H1 (cell line): ENCODE results near the gene SMIM13. TPM values are rescaled to one million over a fixed set of nuclear protein-coding genes. Genes with fewer than 3 reads are reported as not detected.

Experiments
- CTCF ChIA-PET: fragments of 300-600 bp; sonication (Branson Sonifier 250); formaldehyde crosslinking; loops from one replicate; lab custom pipeline; 2021; ENCODE audit not compliant: partially characterized antibody; lab: Charles Lee
- POLR2A ChIA-PET: fragments of 300-600 bp; sonication (Branson Sonifier 250); formaldehyde crosslinking; loops from one replicate; lab custom pipeline; 2021; ENCODE audit warnings: inconsistent platforms; ENCODE audit not compliant: partially characterized antibody; lab: Charles Lee
- DNase-seq, 2 experiments: peaks; one replicate each; pipeline versions ENCODE4 v3.0.0 to v3.0.0-alpha.2; 2010 to 2022; ENCODE audit warnings: low spot score in 2 of 2, low read depth in 1 of 2, mixed read lengths in 1 of 2
- FAIRE-seq: peaks from 2 replicates; lab custom pipeline; 2011; peaks lifted over from hg19 to GRCh38; lab: Jason Lieb, UNC
- H2AFZ ChIP-seq: 2 replicates; pipeline ENCODE4 v1.8.1; 2012; ENCODE audit warnings: low read length, inconsistent platforms
- H2AK5ac ChIP-seq: 2 replicates; pipeline ENCODE4 v1.6.1; 2013; ENCODE audit warnings: low read depth, low read length
- H2BK120ac ChIP-seq: replicated peaks from 2 replicates; pipeline ENCODE3; 2013; ENCODE audit warnings: low read depth, low read length, inconsistent platforms
- H2BK12ac ChIP-seq: 2 replicates; pipeline ENCODE4 v1.6.1; 2013; ENCODE audit warnings: low read depth, low read length
- H2BK15ac ChIP-seq: 2 replicates; pipeline ENCODE4 v1.6.1; 2013; ENCODE audit warnings: low read length
- H2BK20ac ChIP-seq: 2 replicates; pipeline ENCODE4 v1.6.1; 2013; ENCODE audit warnings: low read length
- H2BK5ac ChIP-seq: 2 replicates; pipeline ENCODE4 v1.6.1; 2013; ENCODE audit warnings: low read depth, low read length
- H3K14ac ChIP-seq: 2 replicates; pipeline ENCODE4 v1.6.1; 2013; ENCODE audit warnings: inconsistent platforms; ENCODE audit not compliant: insufficient read length
- H3K18ac ChIP-seq: 2 replicates; pipeline ENCODE4 v1.6.1; 2013; ENCODE audit warnings: low read length; ENCODE audit errors: extremely low read depth
- H3K23ac ChIP-seq: 2 replicates; pipeline ENCODE4 v1.6.1; 2013; ENCODE audit warnings: inconsistent platforms; ENCODE audit not compliant: insufficient read length
- H3K23me2 ChIP-seq: 2 replicates; pipeline ENCODE4 v1.6.1; 2013; ENCODE audit warnings: low read depth, low read length
- H3K27ac ChIP-seq: 2 replicates; pipeline ENCODE4 v1.6.1; 2011; ENCODE audit warnings: low read depth, low read length, inconsistent platforms
- H3K27me3 ChIP-seq, 4 experiments: replicated peaks in 1 of 4; 1 replicate in 1 of 4; 2 replicates in 3 of 4; pipeline versions ENCODE4 v1.6.1 to v1.8.1; 2011 to 2013; ENCODE audit warnings: low read length in 3 of 4, mild to moderate bottlenecking in 3 of 4, inconsistent platforms in 2 of 4, mixed read lengths in 2 of 4, moderate library complexity in 1 of 4; ENCODE audit not compliant: control insufficient read depth in 3 of 4, insufficient read depth in 3 of 4; ENCODE audit errors: extremely low read depth in 1 of 4
- H3K36me3 ChIP-seq, 4 experiments: 2 replicates each; pipeline versions ENCODE4 v1.6.1 to v1.8.1; 2011 to 2013; ENCODE audit warnings: mild to moderate bottlenecking in 4 of 4, low read length in 3 of 4, moderate library complexity in 2 of 4, control low read depth in 1 of 4, inconsistent platforms in 1 of 4; ENCODE audit not compliant: insufficient read depth in 4 of 4, control insufficient read depth in 2 of 4
- H3K4ac ChIP-seq: replicated peaks from 2 replicates; pipeline ENCODE3; 2013; ENCODE audit warnings: low read length, low read depth, mixed read lengths, inconsistent platforms; ENCODE audit not compliant: insufficient read length
- H3K4me1 ChIP-seq, 4 experiments: replicated peaks in 1 of 4; 1 replicate in 1 of 4; 2 replicates in 3 of 4; pipeline versions ENCODE4 v1.6.1 to v1.8.1; 2011 to 2013; ENCODE audit warnings: low read length in 3 of 4, inconsistent platforms in 2 of 4, mixed read lengths in 1 of 4; ENCODE audit not compliant: insufficient read depth in 4 of 4, control insufficient read depth in 3 of 4
- H3K4me2 ChIP-seq, 2 experiments: 2 replicates each; pipeline versions ENCODE4 v1.6.1 to v1.8.1; 2011 to 2013; ENCODE audit warnings: low read depth in 2 of 2, low read length in 2 of 2, control low read depth in 1 of 2, inconsistent platforms in 1 of 2, mild to moderate bottlenecking in 1 of 2; ENCODE audit not compliant: insufficient read depth in 1 of 2
- H3K4me3 ChIP-seq, 4 experiments: fragments of 200-600, 300-600 bp in 1 of 4; sonication (generic), shearing (Covaris generic), sonication (Bioruptor Twin) in 1 of 4; 2 replicates each; pipeline versions ENCODE4 v1.5.1 to v1.8.1; 2011 to 2016; ENCODE audit warnings: low read length in 4 of 4, low read depth in 3 of 4, control low read depth in 2 of 4, inconsistent platforms in 2 of 4, mild to moderate bottlenecking in 2 of 4, mixed read lengths in 1 of 4, moderate library complexity in 1 of 4; ENCODE audit not compliant: insufficient read depth in 2 of 4; ENCODE audit errors: extremely low read depth in 1 of 4
- H3K56ac ChIP-seq: replicated peaks from 2 replicates; pipeline ENCODE3; 2013; ENCODE audit warnings: low read depth, mild to moderate bottlenecking, mixed read lengths, low read length, inconsistent platforms; ENCODE audit not compliant: insufficient read length
- H3K79me1 ChIP-seq: 2 replicates; pipeline ENCODE4 v1.6.1; 2013; ENCODE audit warnings: low read depth, low read length, control low read depth
- H3K79me2 ChIP-seq, 2 experiments: 2 replicates each; pipeline versions ENCODE4 v1.6.1 to v1.8.1; 2012 to 2013; ENCODE audit warnings: low read length in 2 of 2, mild to moderate bottlenecking in 2 of 2, inconsistent platforms in 1 of 2; ENCODE audit not compliant: insufficient read depth in 2 of 2, control insufficient read depth in 1 of 2
- H3K9ac ChIP-seq, 4 experiments: replicated peaks in 1 of 4; 1 replicate in 1 of 4; 2 replicates in 3 of 4; pipeline versions ENCODE4 v1.6.1 to v1.8.1; 2011 to 2013; ENCODE audit warnings: low read depth in 3 of 4, low read length in 3 of 4, control low read depth in 2 of 4, mild to moderate bottlenecking in 2 of 4, moderate library complexity in 2 of 4, inconsistent platforms in 1 of 4; ENCODE audit errors: extremely low read depth in 1 of 4
- H3K9me3 ChIP-seq, 2 experiments: 2 replicates each; pipeline versions ENCODE4 v1.6.1 to v1.8.1; 2012 to 2013; ENCODE audit warnings: mild to moderate bottlenecking in 2 of 2, moderate library complexity in 2 of 2, control low read depth in 1 of 2, inconsistent platforms in 1 of 2, low read depth in 1 of 2, low read length in 1 of 2, mixed read lengths in 1 of 2; ENCODE audit not compliant: insufficient read depth in 2 of 2
- H4K20me1 ChIP-seq, 2 experiments: replicated peaks in 1 of 2; 2 replicates each; pipeline versions ENCODE3 to v1.8.1; 2011 to 2013; ENCODE audit warnings: inconsistent platforms in 2 of 2, low read length in 2 of 2, mild to moderate bottlenecking in 1 of 2; ENCODE audit not compliant: insufficient read depth in 2 of 2, control insufficient read depth in 1 of 2
- H4K5ac ChIP-seq: 2 replicates; pipeline ENCODE4 v1.6.1; 2013; ENCODE audit warnings: low read length, low read depth, mixed read lengths, inconsistent platforms; ENCODE audit not compliant: insufficient read length
- H4K8ac ChIP-seq: 2 replicates; pipeline ENCODE4 v1.8.0; 2013; ENCODE audit warnings: mild to moderate bottlenecking, moderate library complexity, low read length, inconsistent platforms; ENCODE audit not compliant: insufficient read depth; ENCODE audit errors: extremely low read depth
- H4K91ac ChIP-seq: replicated peaks from 2 replicates; pipeline ENCODE3; 2013; ENCODE audit warnings: low read length, mixed read lengths, inconsistent platforms; ENCODE audit not compliant: insufficient read length
- BRCA1 ChIP-seq: IDR thresholded peaks from 2 replicates; pipeline ENCODE4 v1.6.1; 2012; ENCODE audit warnings: low read depth, low read length, improper control_type of control experiment
- FOSL1 ChIP-seq: IDR thresholded peaks from 2 replicates; pipeline ENCODE4 v1.6.1; 2011; ENCODE audit warnings: mild to moderate bottlenecking, low read depth, low read length, moderate library complexity; ENCODE audit not compliant: insufficient read depth
- HDAC2 ChIP-seq, 2 experiments: fragments of 300-600 bp in 1 of 2; sonication (generic) in 1 of 2; IDR thresholded peaks; 2 replicates each; pipeline ENCODE4 v1.6.1; 2011 to 2012; ENCODE audit warnings: low read depth in 2 of 2, low read length in 2 of 2, mild to moderate bottlenecking in 2 of 2, moderate library complexity in 2 of 2, borderline replicate concordance in 1 of 2, inconsistent platforms in 1 of 2
- MAFK ChIP-seq: IDR thresholded peaks from 2 replicates; pipeline ENCODE4 v1.6.1; 2012; ENCODE audit warnings: low read depth, mild to moderate bottlenecking, improper control_type of control experiment, low read length
- POLR2AphosphoS5 ChIP-seq: IDR thresholded peaks from 2 replicates; pipeline ENCODE4 v1.6.1; 2011; ENCODE audit warnings: low read depth, low read length
- RNF2 ChIP-seq: fragments of 200-900, 300-1000 bp; sonication (generic); IDR thresholded peaks from 2 replicates; pipeline ENCODE4 v1.7.1; 2016; ENCODE audit warnings: borderline replicate concordance, low read depth, mild to moderate bottlenecking, antibody characterized with exemption, low read length; ENCODE audit not compliant: poor library complexity, severe bottlenecking; ENCODE audit errors: missing control alignments
- TAF7 ChIP-seq: optimal IDR thresholded peaks from 2 replicates; pipeline ENCODE3; 2011; ENCODE audit warnings: low read depth, mild to moderate bottlenecking, inconsistent platforms, low read length, moderate library complexity, borderline replicate concordance
- TBP ChIP-seq: IDR thresholded peaks from 2 replicates; pipeline ENCODE4 v1.6.1; 2011; ENCODE audit warnings: low read depth, low read length, improper control_type of control experiment
- TCF12 ChIP-seq: IDR thresholded peaks from 2 replicates; pipeline ENCODE4 v1.6.1; 2011; ENCODE audit warnings: low read depth, mild to moderate bottlenecking, low read length
- YY1 ChIP-seq: IDR thresholded peaks from 2 replicates; pipeline ENCODE4 v1.6.1; 2011; ENCODE audit warnings: low read depth, mild to moderate bottlenecking, low read length
- WGBS, 2 experiments: shearing (Covaris generic) in 1 of 2; methylation state at CpG; one replicate each; pipeline versions ENCODE4 v1.1.6 to v1.1.7; 2013 to 2015; ENCODE audit warnings: low lambda C conversion rate in 2 of 2, mixed read lengths in 2 of 2, inconsistent platforms in 1 of 2, low coverage in 1 of 2, missing lambda C conversion rate in 1 of 2; ENCODE audit not compliant: insufficient replicate concordance in 2 of 2, insufficient coverage in 1 of 2, insufficient read length in 1 of 2; ENCODE audit errors: extremely low coverage in 1 of 2, missing lambda C conversion rate in 1 of 2; 5-methylcytosine and 5-hydroxymethylcytosine counted together
- polyA plus RNA-seq, 7 experiments: library from polyadenylated mRNA; depleted of rRNA in 3 of 7; stranded (reverse) in 5 of 7; unstranded in 2 of 7; fragments of >200 nt in 5 of 7; fragments of 200-250 nt in 2 of 7; gene quantifications; 1 replicate in 5 of 7; 2 replicates in 1 of 7; 4 replicates in 1 of 7; pipeline versions ENCODE4 v1.2.1 to v1.2.3, GENCODE V29; 2011 to 2013; ENCODE audit warnings: missing spikeins in 2 of 7, mixed read lengths in 2 of 7
- total RNA-seq: library from RNA; stranded (reverse); fragmentation: NEBNext Ultra II Directional; extraction: Animal tissue kit (Norgen Biotek cat#: 25700); gene quantifications from 2 replicates; pipeline ENCODE4 v1.2.1, GENCODE V29; 2021
- TF ChIP-seq, protein P1 (sequence below), 3 experiments: IDR thresholded peaks; 1 replicate in 2 of 3; 2 replicates in 1 of 3; pipeline versions ENCODE4 v1.5.1 to v1.6.1; 2011; ENCODE audit warnings: low read length in 3 of 3, mild to moderate bottlenecking in 3 of 3, inconsistent platforms in 2 of 3, low read depth in 1 of 3, moderate library complexity in 1 of 3; ENCODE audit not compliant: insufficient read depth in 1 of 3; ENCODE audit errors: control extremely low read depth in 1 of 3

The SMIM13 gene
- total and polyA plus RNA-seq, 2 of the 8 experiments (the other 6 are each of a cell fraction or from before 2014, with no cell fraction given) = 1.7 to 10.6 TPM

DNA sequence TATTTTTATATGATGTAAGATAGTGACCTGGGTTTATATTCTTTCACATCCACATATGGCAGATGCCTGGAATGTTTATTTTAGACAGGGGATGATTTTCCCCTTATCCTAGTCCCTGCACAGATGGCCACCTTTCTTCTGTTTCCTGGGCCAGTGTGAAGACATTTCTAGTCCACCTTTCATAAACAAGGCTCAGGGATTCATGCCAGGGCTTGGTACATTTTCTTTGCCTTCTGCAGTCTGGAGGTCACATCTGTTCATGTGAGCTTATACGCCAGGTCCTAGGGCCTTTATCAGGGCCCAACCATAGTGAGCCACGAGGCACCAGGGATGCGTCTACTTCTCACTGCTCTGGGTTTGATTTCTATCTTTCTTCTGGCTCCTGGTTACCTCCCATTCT, 55.9 kb downstream of the SMIM13 start:
- H3K18ac ChIP-seq = no peak overlapping the region
- no peak overlapping the region for H3K4ac ChIP-seq
- H4K5ac ChIP-seq = no peak overlapping the region
- no peaks in the 10 kb centered on the region for H3K79me1 ChIP-seq
- DNase-seq (no peak), FAIRE-seq (no peak)
- H2BK20ac ChIP-seq = no peak overlapping the region
- H4K91ac ChIP-seq = no peak overlapping the region
- no peaks in the 10 kb centered on the region for H3K36me3 ChIP-seq
- CTCF ChIA-PET = interaction anchor here (0.9 to 1.5 kb wide), 5 partner anchors 22 to 426 kb away, joined by 3 to 5 read pairs (median 4); no protein-coding TSS in a partner anchor
- H2BK5ac ChIP-seq = no peak overlapping the region
- H2BK12ac ChIP-seq = no peak overlapping the region
- peaks cover 0 to 7% (median 5%) of the 10 kb centered on the region in 4 experiments; a peak in 3 of 7 replicates for H3K4me1 ChIP-seq
- no peak overlapping the region for H2BK15ac ChIP-seq
- H3K9me3 ChIP-seq = no peaks in the 10 kb centered on the region
- no peak overlapping the region for H2AK5ac ChIP-seq
- no peaks in the 10 kb centered on the region for H3K23me2 ChIP-seq
- POLR2A ChIA-PET = no interaction called here
- H3K14ac ChIP-seq = no peak overlapping the region
- no peak overlapping the region for H3K27ac ChIP-seq
- no peak for TF ChIP-seq RNF2
- TF ChIP-seq, protein P1, sequence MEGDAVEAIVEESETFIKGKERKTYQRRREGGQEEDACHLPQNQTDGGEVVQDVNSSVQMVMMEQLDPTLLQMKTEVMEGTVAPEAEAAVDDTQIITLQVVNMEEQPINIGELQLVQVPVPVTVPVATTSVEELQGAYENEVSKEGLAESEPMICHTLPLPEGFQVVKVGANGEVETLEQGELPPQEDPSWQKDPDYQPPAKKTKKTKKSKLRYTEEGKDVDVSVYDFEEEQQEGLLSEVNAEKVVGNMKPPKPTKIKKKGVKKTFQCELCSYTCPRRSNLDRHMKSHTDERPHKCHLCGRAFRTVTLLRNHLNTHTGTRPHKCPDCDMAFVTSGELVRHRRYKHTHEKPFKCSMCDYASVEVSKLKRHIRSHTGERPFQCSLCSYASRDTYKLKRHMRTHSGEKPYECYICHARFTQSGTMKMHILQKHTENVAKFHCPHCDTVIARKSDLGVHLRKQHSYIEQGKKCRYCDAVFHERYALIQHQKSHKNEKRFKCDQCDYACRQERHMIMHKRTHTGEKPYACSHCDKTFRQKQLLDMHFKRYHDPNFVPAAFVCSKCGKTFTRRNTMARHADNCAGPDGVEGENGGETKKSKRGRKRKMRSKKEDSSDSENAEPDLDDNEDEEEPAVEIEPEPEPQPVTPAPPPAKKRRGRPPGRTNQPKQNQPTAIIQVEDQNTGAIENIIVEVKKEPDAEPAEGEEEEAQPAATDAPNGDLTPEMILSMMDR (IDR thresholded peaks at IDR 0.05; ENCODE audit: control extremely low read depth in 1 of 3, insufficient read depth in 1 of 3, low read depth in 1 of 3, low read length in 3 of 3) = no peak
- TF ChIP-seq FOSL1 = no peak
- no peak for TF ChIP-seq TAF7
- no peak for TF ChIP-seq POLR2AphosphoS5
- TF ChIP-seq TBP = no peak
- no peak for TF ChIP-seq MAFK
- TF ChIP-seq HDAC2 (IDR thresholded peaks at IDR 0.05; ENCODE audit: borderline replicate concordance in 1 of 2, low read depth in 2 of 2, low read length in 2 of 2) = no peak
- TF ChIP-seq YY1 = no peak
- TF ChIP-seq BRCA1 = no peak
- no peak for TF ChIP-seq TCF12
- no peak overlapping the region for H2BK120ac ChIP-seq
- no peak overlapping the region for H3K9ac ChIP-seq
- no peaks in the 10 kb centered on the region for H4K20me1 ChIP-seq
- no peak overlapping the region for H3K4me3 ChIP-seq
- H3K27me3 ChIP-seq = no peaks in the 10 kb centered on the region
- no peaks in the 10 kb centered on the region for H3K79me2 ChIP-seq
- H2AFZ ChIP-seq = no peak overlapping the region
- H3K23ac ChIP-seq = no peak overlapping the region
- no peak overlapping the region for H3K4me2 ChIP-seq
- H3K56ac ChIP-seq = no peak overlapping the region
- no peak overlapping the region for H4K8ac ChIP-seq
- WGBS, 2 experiments = 93% methylated on average over 3 of the region's 3 CpGs; no CpG with 5 or more reads in 1 of the 2 experiments
